HepG2 (cell line): Measurements from ENCODE around the gene CHD2. TPM values are rescaled to one million over a fixed set of nuclear protein-coding genes. Genes with fewer than 3 reads are reported as not detected.

Source experiments
- ATAC-seq: fragments of 200-7000 bp; cut with Tn5 transposase; 3 replicates; pipeline ENCODE4 v1.9.1; 2020; ENCODE audit warnings: mild to moderate bottlenecking, moderate library complexity
- BruUV-seq: library from RNA; stranded (reverse); fragments of 400-500 nt; replicated peaks from 2 replicates; lab custom pipeline; 2021; lab: Mats Ljungman, UMichigan
- CTCF ChIA-PET: fragments of 300-600 bp; formaldehyde crosslinking; extraction: SDS; loops from one replicate; lab custom pipeline; 2021; ENCODE audit warnings: low total read pairs, inconsistent platforms, low intra/inter-chr PET ratio; lab: Yijun Ruan, JAX
- POLR2A ChIA-PET: fragments of 350-600 bp; sonication (Branson Sonifier 250); formaldehyde crosslinking; loops from one replicate; lab custom pipeline; 2020; ENCODE audit warnings: antibody characterized with exemption, inconsistent platforms; lab: Yijun Ruan, JAX
- DNase-seq: peaks from one replicate; pipeline ENCODE4 v3.0.0-alpha.2; 2015; ENCODE audit warnings: low spot score
- FAIRE-seq: peaks from 3 replicates; lab custom pipeline; 2011; peaks lifted over from hg19 to GRCh38; lab: Jason Lieb, UNC
- H2AFZ ChIP-seq: one replicate; pipeline ENCODE4 v1.6.1; 2011; ENCODE audit warnings: low read length, inconsistent platforms
- H3K27ac ChIP-seq: fragments of 300-600 bp; 3 replicates; pipeline ENCODE4 v1.8.0; 2011; ENCODE audit warnings: mixed run types, mild to moderate bottlenecking, mixed read lengths, low read length, inconsistent platforms; ENCODE audit not compliant: insufficient read depth; ENCODE audit errors: extremely low read length
- H3K27me3 ChIP-seq, 2 experiments: fragments of 200-600 bp in 1 of 2; 2 replicates in 1 of 2; 3 replicates in 1 of 2; pipeline versions ENCODE4 v1.6.0 to v1.8.0; 2011; ENCODE audit warnings: low read length in 2 of 2, mild to moderate bottlenecking in 2 of 2, moderate library complexity in 2 of 2, inconsistent platforms in 1 of 2; ENCODE audit not compliant: insufficient read depth in 2 of 2, control insufficient read depth in 1 of 2
- H3K36me3 ChIP-seq, 2 experiments: fragments of 200-600 bp in 1 of 2; replicated peaks in 1 of 2; 2 replicates in 1 of 2; 3 replicates in 1 of 2; pipeline versions ENCODE4 v1.5.1 to v1.8.0; 2011; ENCODE audit warnings: low read length in 2 of 2, inconsistent platforms in 1 of 2; ENCODE audit not compliant: insufficient read depth in 2 of 2, control insufficient read depth in 1 of 2
- H3K4me1 ChIP-seq: 2 replicates; pipeline ENCODE4 v1.5.1; 2012; ENCODE audit warnings: low read length, inconsistent platforms; ENCODE audit not compliant: insufficient read depth
- H3K4me2 ChIP-seq: 2 replicates; pipeline ENCODE4 v1.6.0; 2011; ENCODE audit warnings: low read depth, low read length, inconsistent platforms
- H3K4me3 ChIP-seq, 3 experiments: fragments of 200-600 bp in 1 of 3; sonication (generic), shearing (Covaris generic) in 1 of 3; replicated peaks in 1 of 3; 2 replicates each; pipeline ENCODE4 v1.5.1; 2011 to 2016; ENCODE audit warnings: low read length in 3 of 3, inconsistent platforms in 2 of 3, low read depth in 2 of 3, mild to moderate bottlenecking in 2 of 3, control low read depth in 1 of 3, mixed read lengths in 1 of 3; ENCODE audit not compliant: insufficient read depth in 1 of 3
- H3K79me2 ChIP-seq: one replicate; pipeline ENCODE4 v1.6.1; 2011; ENCODE audit warnings: low read length, inconsistent platforms; ENCODE audit not compliant: insufficient read depth
- H3K9ac ChIP-seq: 2 replicates; pipeline ENCODE4 v1.6.0; 2011; ENCODE audit warnings: mild to moderate bottlenecking, low read depth, low read length, inconsistent platforms; ENCODE audit not compliant: insufficient read depth
- H3K9me3 ChIP-seq: 2 replicates; pipeline ENCODE4 v1.5.1; 2012; ENCODE audit warnings: mild to moderate bottlenecking, low read length
- H4K20me1 ChIP-seq: 2 replicates; pipeline ENCODE4 v1.6.0; 2011; ENCODE audit warnings: inconsistent platforms, mild to moderate bottlenecking, low read length, moderate library complexity; ENCODE audit not compliant: insufficient read depth
- CBX5 ChIP-seq: sonication (generic); formaldehyde crosslinking; IDR thresholded peaks from 2 replicates; pipeline ENCODE4 v1.4.0; 2020; ENCODE audit warnings: missing genetic modification reagents, borderline replicate concordance
- CENPT ChIP-seq: sonication (generic); formaldehyde crosslinking; IDR thresholded peaks from 2 replicates; pipeline ENCODE4 v1.8.0; 2022; ENCODE audit warnings: low read depth, mild to moderate bottlenecking, moderate library complexity, missing genetic modification reagents
- DRAP1 ChIP-seq: IDR thresholded peaks from 2 replicates; pipeline ENCODE4 v1.6.1; 2016; ENCODE audit warnings: missing genetic modification reagents, missing compliant biosample characterization
- FOXK1 ChIP-seq: sonication (generic); formaldehyde crosslinking; IDR thresholded peaks from 2 replicates; pipeline ENCODE4 v1.4.0; 2020; ENCODE audit warnings: low read depth, missing genetic modification reagents, borderline replicate concordance
- HDAC1 ChIP-seq: sonication (generic); formaldehyde crosslinking; IDR thresholded peaks from 2 replicates; pipeline ENCODE4 v1.5.1; 2020; ENCODE audit warnings: mild to moderate bottlenecking, missing genetic modification reagents
- IKZF1 ChIP-seq: fragments of 450-650 bp; IDR thresholded peaks from 2 replicates; pipeline ENCODE4 v1.7.1; 2016
- ISL2 ChIP-seq: sonication (generic); formaldehyde crosslinking; IDR thresholded peaks from 2 replicates; pipeline ENCODE4 v1.5.0; 2020; ENCODE audit warnings: missing genetic modification reagents
- KDM2A ChIP-seq: sonication (generic); formaldehyde crosslinking; IDR thresholded peaks from 2 replicates; pipeline ENCODE4 v1.4.0; 2020; ENCODE audit warnings: low read depth, missing genetic modification reagents, borderline replicate concordance
- PHF5A ChIP-seq: IDR thresholded peaks from one replicate; pipeline ENCODE4 v1.6.1; 2018; ENCODE audit warnings: low read depth, missing genetic modification reagents; ENCODE audit not compliant: unreplicated experiment
- SCMH1 ChIP-seq: sonication (generic); formaldehyde crosslinking; IDR thresholded peaks from 2 replicates; pipeline ENCODE4 v1.9.0; 2021; ENCODE audit warnings: missing genetic modification reagents, mild to moderate bottlenecking, borderline replicate concordance
- SMARCE1 ChIP-seq: fragments of 450-650 bp; IDR thresholded peaks from 2 replicates; pipeline ENCODE4 v1.6.1; 2017; ENCODE audit warnings: borderline replicate concordance
- SPEN ChIP-seq: sonication (generic); formaldehyde crosslinking; IDR thresholded peaks from 2 replicates; pipeline ENCODE4 v1.5.1; 2020; ENCODE audit warnings: low read depth, mild to moderate bottlenecking, missing genetic modification reagents
- ZFP1 ChIP-seq: IDR thresholded peaks from 2 replicates; pipeline ENCODE4 v1.6.1; 2016
- ZMYM2 ChIP-seq: sonication (generic); formaldehyde crosslinking; IDR thresholded peaks from 2 replicates; pipeline ENCODE4 v1.8.0; 2022; ENCODE audit warnings: mild to moderate bottlenecking, missing genetic modification reagents
- ZNF207 ChIP-seq: fragments of 450-650 bp; IDR thresholded peaks from 2 replicates; pipeline ENCODE4 v1.6.1; 2016; ENCODE audit warnings: antibody characterized with exemption, borderline replicate concordance
- ZNF672 ChIP-seq: sonication (generic); formaldehyde crosslinking; IDR thresholded peaks from 2 replicates; pipeline ENCODE4 v1.8.1; 2022; ENCODE audit warnings: missing genetic modification reagents
- ZNF772 ChIP-seq: sonication (generic); formaldehyde crosslinking; IDR thresholded peaks from 2 replicates; pipeline ENCODE4 v1.5.0; 2020; ENCODE audit warnings: mild to moderate bottlenecking, missing genetic modification reagents
- ZNF776 ChIP-seq: sonication (generic); formaldehyde crosslinking; IDR thresholded peaks from 2 replicates; pipeline ENCODE4 v1.4.0; 2020; ENCODE audit warnings: mild to moderate bottlenecking, missing genetic modification reagents
- ZNF878 ChIP-seq: sonication (generic); formaldehyde crosslinking; IDR thresholded peaks from 2 replicates; pipeline ENCODE4 v1.8.1; 2023; ENCODE audit warnings: mild to moderate bottlenecking, missing genetic modification reagents, moderate library complexity
- WGBS: methylation state at CpG from one replicate; pipeline ENCODE4 v1.1.6; 2017; ENCODE audit warnings: low lambda C conversion rate; 5-methylcytosine and 5-hydroxymethylcytosine counted together
- in situ Hi-C: cut with HindIII; loops from 2 replicates; pipeline ENCODE4 v1.10.0; 2017; ENCODE audit warnings: low pct_unique_long_range_greater_than_20kb; ENCODE audit not compliant: extremely low pct_ligation_motif_present
- intact Hi-C: fragments of 100-400 bp; cut with micrococcal nuclease; formaldehyde crosslinking; loops from one replicate; pipeline ENCODE4 v1.10.0; 2022; ENCODE audit not compliant: unreplicated experiment
- polyA plus RNA-seq, 8 experiments: library from polyadenylated mRNA; depleted of rRNA in 3 of 8; stranded (reverse) in 7 of 8; unstranded in 1 of 8; fragments of >200 nt; fragmentation: Illumina TruSeq in 4 of 8; extraction: Trizol in 4 of 8; gene quantifications; 2 replicates each; pipeline versions ENCODE4 v1.2.1 to v1.2.3, GENCODE V29; 2011 to 2016; ENCODE audit warnings: low read depth in 4 of 8, missing spikeins in 1 of 8, mixed read lengths in 1 of 8; ENCODE audit not compliant: insufficient read depth in 1 of 8
- total RNA-seq, 5 experiments: library from RNA; depleted of rRNA; stranded (reverse); fragments of >200 nt; fragmentation: Illumina TruSeq; extraction: Trizol; gene quantifications; 2 replicates each; pipeline ENCODE4 v1.2.3, GENCODE V29; 2016; ENCODE audit warnings: low read depth in 1 of 5

CHD2 gene
- total and polyA plus RNA-seq, 2 of the 13 experiments (the other 11 are each of a cell fraction or from before 2014, with no cell fraction given): 54.0 to 54.1 TPM

GRCh38 chr15:93056836-93057235 is 156.7 kb downstream of the CHD2 start (continued):
- TF ChIP-seq HDAC1 (CRISPR knock-in tag): no peak
- TF ChIP-seq, all 625 proteins: peak for 0

- intact Hi-C loops (no loop called here), in situ Hi-C loops (no loop called here)
- Histone ChIP-seq H3K36me3 (no peaks in the 10 kb centered on the region), H3K4me2 (no peak overlapping the region), H3K27ac (no peak overlapping the region), H3K4me3 (no peak overlapping the region), H3K27me3 (peaks cover 17 to 75% of the 10 kb centered on the region in 2 experiments; a peak in 4 of 5 replicates), H3K79me2 (no peaks in the 10 kb centered on the region), H2AFZ (no peak overlapping the region), H3K9ac (no peak overlapping the region), H3K4me1 (no peaks in the 10 kb centered on the region), H4K20me1 (no peaks in the 10 kb centered on the region), H3K9me3 (no peaks in the 10 kb centered on the region)
- no TSS peak for BruUV-seq
- DNase-seq: no peak
- ChIA-PET CTCF (no interaction called here), POLR2A (no interaction called here)
- TF ChIP-seq CBX5 (no peak), FOXK1 (CRISPR knock-in tag) (no peak), ZFP1 (CRISPR knock-in tag) (no peak), ZMYM2 (no peak), PHF5A (CRISPR knock-in tag) (no peak), SCMH1 (CRISPR knock-in tag) (no peak), ZNF878 (CRISPR knock-in tag) (no peak), ZNF776 (CRISPR knock-in tag) (no peak), CENPT (CRISPR knock-in tag) (no peak), IKZF1 (no peak), ZNF672 (CRISPR knock-in tag) (no peak), ZNF207 (no peak), KDM2A (CRISPR knock-in tag) (no peak), DRAP1 (no peak), ZNF772 (no peak), SMARCE1 (no peak), ISL2 (no peak), SPEN (no peak)
- no peak for FAIRE-seq
- no peak for ATAC-seq
- 18% methylated on average over 8 of the region's 8 CpGs for WGBS
Observed at GRCh38 chr15:93057618-93058017, 157.5 kb downstream of the CHD2 start.
